SJSA1 (cell line): ENCODE measurements around the gene FRMPD1. TPM values are rescaled to one million over a fixed set of nuclear protein-coding genes. Genes with fewer than 3 reads are reported as not detected.

Experiments
- DNase-seq, 2 experiments: peaks; one replicate each; pipeline ENCODE4 v3.0.0-alpha.2; 2015 to 2020; ENCODE audit warnings: low spot score in 2 of 2, low read depth in 1 of 2
- H3K27ac ChIP-seq: fragments of 250-450 bp; sonication (Bioruptor Pico); 2 replicates; pipeline ENCODE4 v1.5.1; 2020; ENCODE audit warnings: mild to moderate bottlenecking, moderate library complexity
- H3K27me3 ChIP-seq: fragments of 250-450 bp; sonication (Bioruptor Pico); replicated peaks from 2 replicates; pipeline ENCODE4 v1.5.1; 2020; ENCODE audit warnings: mild to moderate bottlenecking, moderate library complexity
- H3K36me3 ChIP-seq: fragments of 250-450 bp; sonication (Bioruptor Pico); 2 replicates; pipeline ENCODE4 v1.5.1; 2020; ENCODE audit warnings: mild to moderate bottlenecking
- H3K4me1 ChIP-seq: fragments of 250-450 bp; sonication (Bioruptor Pico); replicated peaks from 2 replicates; pipeline ENCODE4 v1.6.1; 2021; ENCODE audit warnings: mild to moderate bottlenecking
- H3K4me3 ChIP-seq: fragments of 250-450 bp; sonication (Bioruptor Pico); 2 replicates; pipeline ENCODE4 v1.5.1; 2020; ENCODE audit warnings: mild to moderate bottlenecking
- H3K9me3 ChIP-seq: fragments of 250-450 bp; sonication (Bioruptor Pico); replicated peaks from 2 replicates; pipeline ENCODE4 v1.5.1; 2020; ENCODE audit warnings: mild to moderate bottlenecking
- total RNA-seq: library from RNA; depleted of rRNA; stranded (reverse); fragments of >200 nt; shearing (Covaris generic); gene quantifications from 2 replicates; pipeline ENCODE4 v1.2.3, GENCODE V29; 2014

The FRMPD1 gene
- total RNA-seq, 1 experiment from 2014 or later, result not detected

DNA sequence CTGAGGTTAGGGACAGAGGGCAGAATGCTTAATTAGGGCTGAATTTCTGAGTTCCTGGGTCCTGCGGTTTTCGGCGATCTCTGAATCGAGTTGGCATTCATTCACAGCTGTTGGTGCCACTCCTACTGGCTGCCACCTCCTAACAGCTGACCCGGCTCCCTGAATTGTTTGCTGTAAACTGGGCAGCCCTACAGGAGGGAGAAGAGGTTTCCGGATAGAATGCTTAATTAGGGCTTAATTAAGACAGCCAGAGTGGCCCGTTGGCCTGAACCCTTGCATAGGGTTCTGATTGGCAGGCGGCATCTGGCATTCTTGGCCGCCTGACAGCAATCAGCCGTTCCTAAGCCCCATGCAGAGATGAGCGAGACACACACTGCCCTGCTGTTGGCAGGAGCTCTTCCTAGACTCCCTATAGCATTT, 25.7 kb downstream of the FRMPD1 start:
- Histone ChIP-seq H3K27ac (no peak overlapping the region), H3K36me3 (no peaks in the 10 kb centered on the region), H3K27me3 (peaks cover under 1% of the 10 kb centered on the region; the same call in 1 of the 2 replicates), H3K4me3 (no peak overlapping the region), H3K9me3 (no peaks in the 10 kb centered on the region), H3K4me1 (no peaks in the 10 kb centered on the region)
- no peak for DNase-seq

DNA sequence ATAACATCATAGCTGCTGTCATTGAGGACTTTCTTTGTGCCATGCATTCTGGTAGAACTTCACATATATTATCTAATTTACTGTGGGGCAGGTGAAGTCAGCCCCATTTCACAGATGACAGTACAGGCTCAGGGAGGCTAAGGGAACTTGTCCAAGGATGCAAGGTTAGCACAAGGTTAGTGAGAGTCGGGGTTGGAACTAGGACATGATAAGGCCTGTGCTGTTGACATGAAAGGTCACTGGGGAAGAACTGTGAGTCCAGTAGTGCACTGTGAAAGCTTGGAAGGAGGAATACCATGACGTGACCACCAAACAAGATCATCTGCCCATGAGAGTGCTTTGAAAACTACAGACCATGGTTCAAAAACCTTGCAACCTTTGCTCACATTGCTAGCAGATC, 26.7 kb downstream of the FRMPD1 start:
- Histone ChIP-seq H3K4me1 (no peaks in the 10 kb centered on the region), H3K27me3 (no peaks in the 10 kb centered on the region), H3K27ac (no peak overlapping the region), H3K4me3 (no peak overlapping the region), H3K9me3 (no peaks in the 10 kb centered on the region), H3K36me3 (no peaks in the 10 kb centered on the region)
- no peak for DNase-seq

- DNase-seq, result no peak
- H3K9me3 ChIP-seq, result no peaks in the 10 kb centered on the region
- H3K27me3 ChIP-seq, result no peaks in the 10 kb centered on the region
- H3K27ac ChIP-seq, result no peak overlapping the region
- H3K4me1 ChIP-seq, result no peaks in the 10 kb centered on the region
- no peak overlapping the region for H3K4me3 ChIP-seq
- H3K36me3 ChIP-seq, result no peaks in the 10 kb centered on the region
Observed at GRCh38 chr9:37678789-37679273, 28.1 kb downstream of the FRMPD1 start.

DNA sequence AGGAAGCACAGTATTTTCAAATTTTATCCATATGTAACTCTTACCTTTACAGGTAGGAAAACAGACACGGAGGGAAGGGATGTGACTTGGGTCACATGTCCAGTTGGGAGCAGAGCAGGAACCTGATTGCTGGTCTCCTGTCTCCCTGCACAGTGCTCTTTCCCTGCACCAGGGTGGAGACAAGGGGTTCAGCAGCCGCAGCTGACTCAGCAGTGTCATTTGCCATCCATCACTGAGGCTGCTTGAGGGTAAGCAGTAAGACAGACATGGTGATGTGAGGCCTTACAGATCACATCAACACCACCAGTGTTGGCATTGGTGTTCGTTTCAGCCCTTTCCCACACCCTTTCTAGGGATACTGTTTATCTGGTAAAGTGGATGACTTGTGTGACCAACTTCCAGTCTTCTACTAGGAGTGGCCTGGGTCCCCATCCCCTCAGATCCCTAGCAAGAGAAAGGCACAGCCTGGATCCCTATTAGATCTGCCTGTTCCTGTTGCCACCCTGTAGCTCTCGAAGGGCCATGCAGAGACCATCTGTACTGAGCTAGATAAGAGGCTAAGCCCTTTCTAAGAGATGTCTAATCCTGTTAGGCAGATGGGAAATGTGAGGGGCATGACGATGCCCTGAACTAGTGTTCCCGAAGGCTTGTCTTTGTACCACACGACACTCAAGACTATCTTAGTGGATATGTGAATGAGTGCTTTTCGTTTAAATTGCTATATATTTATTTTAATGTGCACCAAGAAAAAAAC, 29.1 kb downstream of the FRMPD1 start:
- Histone ChIP-seq H3K4me1 (no peaks in the 10 kb centered on the region), H3K27ac (no peak overlapping the region), H3K27me3 (no peaks in the 10 kb centered on the region), H3K9me3 (no peaks in the 10 kb centered on the region), H3K36me3 (no peaks in the 10 kb centered on the region), H3K4me3 (no peak overlapping the region)
- DNase-seq, result no peak

DNA sequence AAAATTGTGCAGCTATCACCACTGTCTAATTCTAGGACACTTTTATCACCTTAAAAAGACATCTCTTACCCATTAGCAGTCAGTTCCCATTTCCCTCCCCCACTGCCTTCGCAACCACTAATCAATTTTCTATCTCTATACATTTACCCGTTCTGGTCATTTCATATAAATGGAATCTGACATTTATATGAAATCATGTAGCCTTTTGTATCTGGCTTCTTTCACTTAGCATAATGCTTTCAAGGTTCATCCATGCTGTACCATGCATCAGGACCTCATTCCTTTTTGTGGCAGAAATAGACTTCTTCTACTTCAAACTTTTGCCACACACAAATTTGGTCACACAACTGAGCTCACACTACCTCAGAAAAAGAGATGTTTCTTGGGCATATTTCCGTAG, 32.2 kb downstream of the FRMPD1 start:
- H3K27ac ChIP-seq, result no peak overlapping the region
- no peaks in the 10 kb centered on the region for H3K36me3 ChIP-seq
- no peak overlapping the region for H3K4me3 ChIP-seq
- no peaks in the 10 kb centered on the region for H3K9me3 ChIP-seq
- no peak for DNase-seq
- no peaks in the 10 kb centered on the region for H3K4me1 ChIP-seq
- H3K27me3 ChIP-seq, result no peaks in the 10 kb centered on the region

- DNase-seq, result no peak
- H3K27me3 ChIP-seq, result no peaks in the 10 kb centered on the region
- no peaks in the 10 kb centered on the region for H3K9me3 ChIP-seq
- no peaks in the 10 kb centered on the region for H3K36me3 ChIP-seq
- no peak overlapping the region for H3K27ac ChIP-seq
- no peaks in the 10 kb centered on the region for H3K4me1 ChIP-seq
- no peak overlapping the region for H3K4me3 ChIP-seq
Observed at GRCh38 chr9:37683531-37684371, 33.0 kb downstream of the FRMPD1 start.

DNA sequence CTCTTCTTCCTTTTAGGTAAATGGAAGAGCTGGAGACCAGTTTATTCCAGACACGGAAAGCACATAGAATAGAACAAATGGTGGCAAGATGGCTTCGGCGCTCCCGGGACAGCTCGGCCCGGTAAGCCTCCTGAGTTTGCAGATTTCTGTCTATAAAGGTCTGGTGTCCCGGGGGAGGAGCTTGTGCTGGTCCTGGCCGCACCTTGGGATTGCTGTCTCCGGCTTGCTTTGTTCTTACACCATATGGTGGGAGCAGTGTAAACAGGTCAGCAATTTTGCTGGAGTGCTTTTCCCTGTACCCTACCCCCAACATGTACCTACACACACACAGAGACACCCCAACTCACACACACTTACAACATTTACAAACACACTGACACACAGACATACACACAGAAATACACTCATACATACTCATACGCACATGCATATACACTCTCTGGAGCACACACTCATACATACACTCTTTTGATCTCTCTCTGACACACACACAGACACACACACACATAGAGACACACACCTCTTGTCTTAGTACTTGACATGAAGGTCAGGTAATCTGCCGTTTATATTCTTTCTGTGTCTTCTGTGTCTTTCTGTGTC, 42.0 kb downstream of the FRMPD1 start:
- Histone ChIP-seq H3K9me3 (no peaks in the 10 kb centered on the region), H3K27me3 (no peaks in the 10 kb centered on the region), H3K27ac (no peak overlapping the region), H3K36me3 (no peaks in the 10 kb centered on the region), H3K4me3 (no peak overlapping the region), H3K4me1 (no peaks in the 10 kb centered on the region)
- no peak for DNase-seq

DNA sequence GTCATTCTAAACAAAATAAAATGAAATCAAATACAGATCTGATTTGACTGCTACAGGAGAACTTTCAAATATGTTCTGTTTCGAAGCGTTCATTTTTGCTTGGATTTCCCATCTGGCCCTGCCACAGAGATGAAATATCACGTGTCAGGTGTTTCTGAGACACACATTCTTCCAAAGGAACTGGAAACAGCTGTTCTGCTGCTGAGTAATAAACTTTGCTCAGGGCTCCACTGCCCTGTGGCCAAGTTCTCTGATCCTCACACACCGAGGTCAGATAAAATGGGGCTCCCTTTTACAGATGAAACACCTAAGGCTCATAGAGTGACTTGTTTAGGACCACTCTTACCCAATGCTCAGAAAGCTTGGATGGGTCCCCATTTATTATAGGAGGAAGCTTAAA, 42.5 kb downstream of the FRMPD1 start:
- no peaks in the 10 kb centered on the region for H3K27me3 ChIP-seq
- no peaks in the 10 kb centered on the region for H3K4me1 ChIP-seq
- no peak for DNase-seq
- no peaks in the 10 kb centered on the region for H3K9me3 ChIP-seq
- no peak overlapping the region for H3K4me3 ChIP-seq
- no peaks in the 10 kb centered on the region for H3K36me3 ChIP-seq
- H3K27ac ChIP-seq, result no peak overlapping the region

DNA sequence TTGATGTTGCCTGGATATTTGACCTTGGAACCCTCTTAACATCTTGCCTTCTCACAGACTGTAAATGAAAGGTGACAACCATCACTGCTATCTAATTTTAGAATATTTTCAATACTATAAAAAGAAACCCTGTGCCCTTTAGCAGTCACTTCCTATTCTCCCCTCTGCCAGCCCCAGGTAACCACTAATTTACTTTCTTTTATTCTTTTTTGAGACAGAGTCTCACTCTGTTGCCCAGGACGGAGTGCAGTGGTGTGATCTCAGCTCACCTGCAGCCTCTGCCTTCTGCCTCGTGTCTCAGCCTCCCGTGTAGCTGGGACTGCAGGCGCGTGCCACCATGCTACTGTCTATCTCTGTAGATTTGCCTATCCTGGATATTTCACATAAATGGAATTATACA, 43.6 kb downstream of the FRMPD1 start:
- no peak for DNase-seq
- H3K27ac ChIP-seq, result no peak overlapping the region
- H3K4me3 ChIP-seq, result no peak overlapping the region
- H3K36me3 ChIP-seq, result no peaks in the 10 kb centered on the region
- H3K27me3 ChIP-seq, result no peaks in the 10 kb centered on the region
- no peaks in the 10 kb centered on the region for H3K4me1 ChIP-seq
- no peaks in the 10 kb centered on the region for H3K9me3 ChIP-seq

DNA sequence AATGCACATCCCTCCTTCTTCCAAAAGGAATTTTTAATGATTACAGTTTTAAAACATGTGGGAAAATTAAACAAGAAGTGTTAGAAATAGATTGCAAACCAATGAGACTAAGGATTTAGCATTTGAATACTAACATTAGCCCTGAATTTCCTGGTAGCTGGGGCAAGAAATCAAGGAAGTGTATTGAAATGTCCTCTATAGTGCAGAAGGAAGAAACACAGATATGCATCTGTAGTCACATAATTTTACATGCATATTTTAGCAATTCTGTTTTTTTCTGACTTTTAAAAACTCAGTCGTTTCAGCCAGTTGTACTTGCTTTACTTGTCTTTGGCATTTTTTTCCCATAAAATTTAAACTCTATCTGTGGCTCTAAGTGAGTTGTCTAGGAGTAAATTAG, 45.8 kb downstream of the FRMPD1 start:
- H3K27me3 ChIP-seq, result no peaks in the 10 kb centered on the region
- no peaks in the 10 kb centered on the region for H3K9me3 ChIP-seq
- no peak overlapping the region for H3K4me3 ChIP-seq

DNA sequence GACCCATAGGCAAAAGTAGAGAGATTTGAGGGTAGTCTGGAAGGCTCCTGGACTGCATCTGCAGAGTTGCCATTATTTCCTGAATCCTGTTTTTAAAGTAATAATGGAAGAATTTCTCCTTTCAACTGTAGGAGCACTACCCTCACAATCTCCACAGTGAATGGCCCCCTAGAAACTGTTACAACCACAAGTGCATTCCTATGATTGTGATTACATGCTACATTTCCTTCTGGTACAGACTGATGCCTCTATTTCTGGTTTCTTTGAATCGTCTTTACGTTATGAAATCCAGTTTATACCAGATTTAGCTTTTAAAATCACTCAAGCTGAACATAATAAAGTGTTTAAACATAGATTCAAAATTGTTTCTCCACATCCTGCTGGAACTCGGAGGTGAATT, 49.4 kb downstream of the FRMPD1 start:
- Histone ChIP-seq H3K4me1 (no peaks in the 10 kb centered on the region), H3K36me3 (no peaks in the 10 kb centered on the region), H3K4me3 (no peak overlapping the region), H3K9me3 (no peaks in the 10 kb centered on the region), H3K27ac (no peak overlapping the region), H3K27me3 (no peaks in the 10 kb centered on the region)
- no peak for DNase-seq

More for the DNA sequence above, 45.8 kb downstream of the FRMPD1 start:
- H3K27ac ChIP-seq, result no peak overlapping the region
- H3K36me3 ChIP-seq, result no peaks in the 10 kb centered on the region
- no peak for DNase-seq
- no peaks in the 10 kb centered on the region for H3K4me1 ChIP-seq

GRCh38 chr9:37700900-37701299, 50.1 kb downstream of the FRMPD1 start:
- Histone ChIP-seq H3K4me1 (no peaks in the 10 kb centered on the region), H3K36me3 (no peaks in the 10 kb centered on the region), H3K27ac (no peak overlapping the region), H3K4me3 (no peak overlapping the region), H3K27me3 (no peaks in the 10 kb centered on the region), H3K9me3 (no peaks in the 10 kb centered on the region)
- DNase-seq, result no peak

GRCh38 chr9:37705787-37706186, 55.0 kb downstream of the FRMPD1 start:
- Histone ChIP-seq H3K36me3 (no peaks in the 10 kb centered on the region), H3K4me3 (no peak overlapping the region), H3K27me3 (no peaks in the 10 kb centered on the region), H3K27ac (no peak overlapping the region), H3K9me3 (no peaks in the 10 kb centered on the region), H3K4me1 (no peaks in the 10 kb centered on the region)
- DNase-seq, result no peak

DNA sequence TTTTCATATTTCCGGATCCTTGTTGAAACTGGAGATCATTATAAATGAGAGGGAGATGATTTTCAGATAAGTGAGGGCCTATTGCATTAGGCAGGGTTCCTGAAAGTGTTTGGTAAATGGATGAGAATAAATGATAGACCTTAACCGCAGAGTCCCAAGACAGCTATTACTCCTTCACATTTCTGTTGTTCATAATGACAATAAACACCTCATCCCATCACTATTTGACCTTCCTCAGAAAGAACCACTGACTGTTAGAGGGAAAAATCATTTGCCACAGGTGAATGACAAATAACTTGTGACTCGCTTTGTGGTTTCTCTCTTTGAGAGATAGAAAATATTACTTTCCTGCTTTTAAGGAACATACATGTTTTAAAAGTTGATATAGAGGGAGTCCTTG, 55.5 kb downstream of the FRMPD1 start:
- H3K9me3 ChIP-seq, result no peaks in the 10 kb centered on the region
- H3K4me3 ChIP-seq, result no peak overlapping the region
- DNase-seq, result peak in 1 of 2 experiments; percentile 0
- H3K4me1 ChIP-seq, result no peaks in the 10 kb centered on the region
- no peaks in the 10 kb centered on the region for H3K36me3 ChIP-seq
- no peak overlapping the region for H3K27ac ChIP-seq
- no peaks in the 10 kb centered on the region for H3K27me3 ChIP-seq
